Spleen (tissue), 11 donors: ENCODE measurements around the gene CNKSR3. TPM values are rescaled to one million over a fixed set of nuclear protein-coding genes. Genes with fewer than 3 reads are reported as not detected.

Experiments
- DNase-seq: peaks from one replicate; pipeline ENCODE4 v3.0.0-alpha.2; 2020
- H3K27ac ChIP-seq, 8 donors: fragments of 200-600 bp; sonication (generic) in 7 of 8; 1 replicate in 4 of 8; 2 replicates in 4 of 8; pipeline versions ENCODE4 v1.5.0 to v1.8.0; 2016 to 2021; ENCODE audit warnings: inconsistent platforms in 4 of 8, mild to moderate bottlenecking in 4 of 8, moderate library complexity in 1 of 8
- H3K27me3 ChIP-seq, 7 donors: fragments of 200-600 bp; sonication (generic) in 6 of 7; replicated peaks in 1 of 7; 1 replicate in 4 of 7; 2 replicates in 3 of 7; pipeline versions ENCODE4 v1.5.0 to v1.8.0; 2016 to 2021; ENCODE audit warnings: inconsistent platforms in 3 of 7, mild to moderate bottlenecking in 1 of 7
- H3K36me3 ChIP-seq, 6 donors: fragments of 200-600 bp; sonication (generic) in 5 of 6; 1 replicate in 4 of 6; 2 replicates in 2 of 6; pipeline versions ENCODE4 v1.5.0 to v1.8.0; 2016 to 2021; ENCODE audit warnings: inconsistent platforms in 2 of 6
- H3K4me1 ChIP-seq, 6 donors: fragments of 200-600 bp; sonication (generic) in 5 of 6; 1 replicate in 3 of 6; 2 replicates in 3 of 6; pipeline versions ENCODE4 v1.5.0 to v1.8.0; 2016 to 2021; ENCODE audit warnings: inconsistent platforms in 3 of 6
- H3K4me3 ChIP-seq, 8 donors: fragments of 200-600 bp; sonication (generic) in 7 of 8; 1 replicate in 4 of 8; 2 replicates in 4 of 8; pipeline versions ENCODE4 v1.5.0 to v1.8.0; 2016 to 2021; ENCODE audit warnings: inconsistent platforms in 4 of 8, mild to moderate bottlenecking in 4 of 8, moderate library complexity in 2 of 8
- H3K9me3 ChIP-seq, 8 donors: fragments of 200-600 bp; sonication (generic) in 7 of 8; 1 replicate in 4 of 8; 2 replicates in 4 of 8; pipeline versions ENCODE4 v1.5.0 to v1.8.0; 2016 to 2021; ENCODE audit warnings: inconsistent platforms in 4 of 8
- CTCF ChIP-seq, 11 experiments: fragments of 200-600 bp in 7 of 11; fragments of 450-650 bp in 4 of 11; sonication (generic) in 4 of 11; IDR thresholded peaks in 8 of 11; conservative IDR thresholded peaks in 3 of 11; 1 replicate in 7 of 11; 2 replicates in 4 of 11; pipeline versions ENCODE4 v1.4.0 to v1.8.0; 2016 to 2021; ENCODE audit warnings: antibody characterized with exemption in 11 of 11, inconsistent platforms in 4 of 11, mild to moderate bottlenecking in 1 of 11
- POLR2A ChIP-seq, 3 donors: fragments of 450-650 bp; IDR thresholded peaks; one replicate each; pipeline ENCODE4 v1.5.1; 2017; ENCODE audit warnings: antibody characterized with exemption in 3 of 3, mild to moderate bottlenecking in 1 of 3
- POLR2AphosphoS5 ChIP-seq, 3 donors: sonication (generic); formaldehyde crosslinking; IDR thresholded peaks; one replicate each; pipeline ENCODE4 v1.5.1; 2017; ENCODE audit warnings: antibody characterized with exemption in 3 of 3
- WGBS, 5 donors: extraction: QIAGEN DNeasy Blood & Tissue Kit in 3 of 5; methylation state at CpG; one replicate each; pipeline versions ENCODE4 v1.1.5 to v1.1.7; 2013 to 2018; 5-methylcytosine and 5-hydroxymethylcytosine counted together
- intact Hi-C: fragments of 100-400 bp; cut with DNase I; formaldehyde crosslinking; loops from one replicate; pipeline ENCODE4 v1.15.0; 2023; ENCODE audit warnings: low total_unique reads
- polyA plus RNA-seq, 3 donors: library from polyadenylated mRNA; stranded (reverse); fragments of 200-250 nt; gene quantifications; one replicate each; pipeline ENCODE4 v1.2.1, GENCODE V29; 2013
- total RNA-seq, 7 donors: library from RNA; depleted of rRNA in 3 of 7; stranded (reverse); fragments of >200 nt in 3 of 7; fragmentation: NEBNext Ultra II Directional in 4 of 7; extraction: Animal tissue kit (Norgen Biotek cat#: 25700) in 4 of 7; gene quantifications; one replicate each; pipeline versions ENCODE4 v1.1.0 to v1.2.1, GENCODE V29; 2016 to 2021
- donor health status: healthy with polysubstance abuse.
- donor health status: DM: no; HTN: no; CAD: no; lungs with moderate emphysema.
- donor health status: DM: no; HTN: no; CAD: no.
- donor health status: Bipolar disorder and iron deficiency.
- donor health status: healthy.
- donor health status: DM: no; HTN: no; CAD: no.
- donor health status: DM: yes; HTN: yes; CAD: no.

CNKSR3 gene
- total and polyA plus RNA-seq, 10 donors = 1.7 to 45.0 (median 18.0) TPM

GRCh38 chr6:154555073-154555677, 44.7 kb upstream of the CNKSR3 start:
- TF ChIP-seq CTCF (IDR thresholded peaks at IDR 0.05 in 8 of 11, conservative IDR thresholded peaks at IDR 0.05 in 3 of 11) (no peak), POLR2AphosphoS5 (IDR thresholded peaks at IDR 0.05) (no peak), POLR2A (IDR thresholded peaks at IDR 0.05) (no peak)
- Histone ChIP-seq H3K27ac (no peak overlapping the region), H3K4me3 (no peak overlapping the region), H3K9me3 (no peaks in the 10 kb centered on the region), H3K27me3 (no peaks in the 10 kb centered on the region), H3K36me3 (no peaks in the 10 kb centered on the region), H3K4me1 (peaks cover 0 to 6% (median 0%) of the 10 kb centered on the region in 6 donors)
- intact Hi-C loops = no loop called here
- 68 to 85% (median 84%) methylated on average over 7 of the region's 7 CpGs for WGBS, 5 donors
- DNase-seq = no peak

GRCh38 chr6:154554491-154554890, 44.0 kb upstream of the CNKSR3 start:
- intact Hi-C loops = no loop called here
- H3K4me1 ChIP-seq = peaks cover 0 to 6% (median 0%) of the 10 kb centered on the region in 6 donors
- no peak overlapping the region for H3K27ac ChIP-seq
- no peaks in the 10 kb centered on the region for H3K27me3 ChIP-seq
- H3K36me3 ChIP-seq = no peaks in the 10 kb centered on the region
- TF ChIP-seq CTCF (IDR thresholded peaks at IDR 0.05 in 8 of 11, conservative IDR thresholded peaks at IDR 0.05 in 3 of 11) (no peak), POLR2AphosphoS5 (IDR thresholded peaks at IDR 0.05) (no peak), POLR2A (IDR thresholded peaks at IDR 0.05) (no peak)
- WGBS, 5 donors = 88 to 96% (median 92%) methylated on average over 6 of the region's 6 CpGs
- no peak for DNase-seq
- H3K9me3 ChIP-seq = no peaks in the 10 kb centered on the region
- no peak overlapping the region for H3K4me3 ChIP-seq

GRCh38 chr6:154550779-154551178, 40.3 kb upstream of the CNKSR3 start:
- TF ChIP-seq POLR2AphosphoS5 (IDR thresholded peaks at IDR 0.05) = no peak
- TF ChIP-seq CTCF (IDR thresholded peaks at IDR 0.05 in 8 of 11, conservative IDR thresholded peaks at IDR 0.05 in 3 of 11) = no peak
- no peak for TF ChIP-seq POLR2A (IDR thresholded peaks at IDR 0.05)
- Histone ChIP-seq H3K4me1 (peaks cover 0 to 7% (median 2%) of the 10 kb centered on the region in 6 donors), H3K27ac (no peak overlapping the region), H3K9me3 (no peaks in the 10 kb centered on the region), H3K27me3 (no peaks in the 10 kb centered on the region), H3K4me3 (no peak overlapping the region), H3K36me3 (no peaks in the 10 kb centered on the region)
- intact Hi-C loops = no loop called here
- DNase-seq = no peak

GRCh38 chr6:154549179-154549578, 38.7 kb upstream of the CNKSR3 start:
- DNase-seq = no peak
- intact Hi-C loops = no loop called here
- 84 to 91% (median 87%) methylated on average over 6 of the region's 6 CpGs for WGBS, 5 donors
- H3K9me3 ChIP-seq = no peaks in the 10 kb centered on the region
- no peak overlapping the region for H3K4me3 ChIP-seq
- H3K4me1 ChIP-seq = peaks cover 0 to 7% (median 2%) of the 10 kb centered on the region in 6 donors
- H3K27ac ChIP-seq = peak overlapping the region in 4 of 8 donors; percentile 26 to 63 (median 44)
- no peaks in the 10 kb centered on the region for H3K27me3 ChIP-seq
- TF ChIP-seq POLR2AphosphoS5 (IDR thresholded peaks at IDR 0.05) (no peak), CTCF (IDR thresholded peaks at IDR 0.05 in 8 of 11, conservative IDR thresholded peaks at IDR 0.05 in 3 of 11) (no peak), POLR2A (IDR thresholded peaks at IDR 0.05) (no peak)
- no peaks in the 10 kb centered on the region for H3K36me3 ChIP-seq
